22Rv1 (cell line): ENCODE data around the gene GCH1.

Experiments
- ZFX ChIP-seq: fragments of 450-650 bp; IDR thresholded peaks from 2 replicates; pipeline ENCODE4 v1.6.1; 2017; ENCODE audit warnings: antibody characterized with exemption, borderline replicate concordance
- TF ChIP-seq, protein P1 (sequence below): fragments of 450-650 bp; IDR thresholded peaks from 2 replicates; pipeline ENCODE4 v1.5.1; 2017; ENCODE audit warnings: mild to moderate bottlenecking

DNA sequence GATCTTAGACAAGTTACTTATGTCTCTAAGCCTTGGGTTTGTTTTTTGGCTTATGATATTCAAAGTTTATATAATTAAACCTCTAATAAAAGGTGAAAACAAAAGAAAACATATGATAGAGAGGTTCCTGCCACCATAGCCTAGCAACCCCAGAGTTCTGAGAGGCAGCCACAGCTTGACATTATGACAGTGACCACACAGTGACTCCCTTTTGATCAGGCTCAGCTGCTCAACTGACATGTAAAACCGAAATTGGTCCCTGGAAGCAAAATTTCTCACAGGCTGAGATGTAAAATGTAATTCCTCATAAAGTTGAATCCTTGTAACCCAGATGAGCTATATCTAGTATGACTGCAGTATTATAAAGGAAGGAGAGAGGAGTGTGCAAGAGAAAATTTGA, 108.5 kb downstream of the GCH1 start:
- TF ChIP-seq, protein P1, sequence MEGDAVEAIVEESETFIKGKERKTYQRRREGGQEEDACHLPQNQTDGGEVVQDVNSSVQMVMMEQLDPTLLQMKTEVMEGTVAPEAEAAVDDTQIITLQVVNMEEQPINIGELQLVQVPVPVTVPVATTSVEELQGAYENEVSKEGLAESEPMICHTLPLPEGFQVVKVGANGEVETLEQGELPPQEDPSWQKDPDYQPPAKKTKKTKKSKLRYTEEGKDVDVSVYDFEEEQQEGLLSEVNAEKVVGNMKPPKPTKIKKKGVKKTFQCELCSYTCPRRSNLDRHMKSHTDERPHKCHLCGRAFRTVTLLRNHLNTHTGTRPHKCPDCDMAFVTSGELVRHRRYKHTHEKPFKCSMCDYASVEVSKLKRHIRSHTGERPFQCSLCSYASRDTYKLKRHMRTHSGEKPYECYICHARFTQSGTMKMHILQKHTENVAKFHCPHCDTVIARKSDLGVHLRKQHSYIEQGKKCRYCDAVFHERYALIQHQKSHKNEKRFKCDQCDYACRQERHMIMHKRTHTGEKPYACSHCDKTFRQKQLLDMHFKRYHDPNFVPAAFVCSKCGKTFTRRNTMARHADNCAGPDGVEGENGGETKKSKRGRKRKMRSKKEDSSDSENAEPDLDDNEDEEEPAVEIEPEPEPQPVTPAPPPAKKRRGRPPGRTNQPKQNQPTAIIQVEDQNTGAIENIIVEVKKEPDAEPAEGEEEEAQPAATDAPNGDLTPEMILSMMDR: no peak
- no peak for TF ChIP-seq ZFX
